Measurements from ENCODE around the gene APBB2. TPM values are rescaled to one million over a fixed set of nuclear protein-coding genes. Genes with fewer than 3 reads are reported as not detected.

APBB2 gene
- total and polyA plus RNA-seq, 10 of the 15 experiments (the other 5 are each of a cell fraction or from before 2014, with no cell fraction given): 2.7 to 24.6 (median 19.0) TPM

DNA sequence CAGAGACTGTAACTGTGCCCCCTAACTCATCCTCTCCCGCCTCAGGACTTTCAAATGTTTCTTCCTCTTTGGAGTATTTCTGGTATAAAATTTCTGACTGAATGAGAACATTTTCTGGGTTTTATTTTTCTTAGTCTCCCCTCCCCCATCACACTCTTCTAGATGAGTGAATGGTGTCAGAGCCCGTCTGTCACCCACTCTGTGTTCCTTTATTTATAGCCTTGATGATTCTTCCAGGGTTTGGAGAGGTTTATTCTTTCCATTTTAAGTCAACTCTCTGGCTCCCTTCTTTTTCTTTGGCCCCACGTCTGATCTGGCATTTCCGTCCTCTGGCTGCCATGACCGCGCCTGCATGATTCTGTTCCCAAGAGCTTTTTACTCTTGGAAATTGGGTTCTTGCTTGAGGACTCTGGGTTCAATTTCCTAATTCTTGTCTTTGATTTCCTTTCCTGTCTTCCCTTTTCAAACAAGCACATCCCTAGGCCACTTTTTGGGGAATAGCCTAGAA, 335.7 kb downstream of the APBB2 start:
- no peak overlapping the region for H3K9ac ChIP-seq (ENCODE audit: control insufficient read depth, insufficient read depth, low read length)
- ChIA-PET RAD21 (ENCODE audit: unreplicated experiment) (no interaction called here), POLR2A (no interaction called here), SMC1A (ENCODE audit: uncharacterized antibody, unreplicated experiment) (interaction anchor here (0.8 to 1.9 kb wide), 3 partner anchors 9 to 11 kb away, joined by 3 to 5 read pairs (median 4); no protein-coding TSS in a partner anchor), CTCF (interaction anchor here (0.7 to 1.8 kb wide), 2 partner anchors 11 to 19 kb away, joined by 3 to 5 read pairs; no protein-coding TSS in a partner anchor)
- in situ Hi-C loops (cut with MboI) (no loop called here), intact Hi-C loops (cut with micrococcal nuclease; ENCODE audit: unreplicated experiment) (no loop called here)
- H3K36me3 ChIP-seq (ENCODE audit: control insufficient read depth in 2 of 2, insufficient read depth in 2 of 2, low read length in 1 of 2): peaks cover 0 to 10% of the 10 kb centered on the region in 2 experiments; a peak in 2 of 4 replicates
- no peak for ATAC-seq
- H3K4me3 ChIP-seq: no peak overlapping the region
- WGBS (ENCODE audit: insufficient coverage, insufficient replicate concordance, low lambda C conversion rate, missing lambda C conversion rate): 78% methylated on average over 6 of the region's 6 CpGs
- no peak for DNase-seq (ENCODE audit: low read depth, low spot score)
- no TSS peak for BruUV-seq (replicated peaks)
- TF ChIP-seq RAD51 (IDR thresholded peaks at IDR 0.05) (no peak), NFYA (IDR thresholded peaks at IDR 0.05; ENCODE audit: borderline replicate concordance, low read depth, low read length) (no peak), MEF2B (IDR thresholded peaks at IDR 0.05; ENCODE audit: partially characterized antibody, poor library complexity, severe bottlenecking) (no peak), FOS (IDR thresholded peaks at IDR 0.05; ENCODE audit: borderline replicate concordance, extremely low read depth, insufficient read length) (no peak), RUNX3 (IDR thresholded peaks at IDR 0.05; ENCODE audit: low read length) (no peak), YBX1 (IDR thresholded peaks at IDR 0.05) (no peak), CHD1 (IDR thresholded peaks at IDR 0.05; ENCODE audit: low read depth, low read length) (no peak)
- TF ChIP-seq, protein P1, sequence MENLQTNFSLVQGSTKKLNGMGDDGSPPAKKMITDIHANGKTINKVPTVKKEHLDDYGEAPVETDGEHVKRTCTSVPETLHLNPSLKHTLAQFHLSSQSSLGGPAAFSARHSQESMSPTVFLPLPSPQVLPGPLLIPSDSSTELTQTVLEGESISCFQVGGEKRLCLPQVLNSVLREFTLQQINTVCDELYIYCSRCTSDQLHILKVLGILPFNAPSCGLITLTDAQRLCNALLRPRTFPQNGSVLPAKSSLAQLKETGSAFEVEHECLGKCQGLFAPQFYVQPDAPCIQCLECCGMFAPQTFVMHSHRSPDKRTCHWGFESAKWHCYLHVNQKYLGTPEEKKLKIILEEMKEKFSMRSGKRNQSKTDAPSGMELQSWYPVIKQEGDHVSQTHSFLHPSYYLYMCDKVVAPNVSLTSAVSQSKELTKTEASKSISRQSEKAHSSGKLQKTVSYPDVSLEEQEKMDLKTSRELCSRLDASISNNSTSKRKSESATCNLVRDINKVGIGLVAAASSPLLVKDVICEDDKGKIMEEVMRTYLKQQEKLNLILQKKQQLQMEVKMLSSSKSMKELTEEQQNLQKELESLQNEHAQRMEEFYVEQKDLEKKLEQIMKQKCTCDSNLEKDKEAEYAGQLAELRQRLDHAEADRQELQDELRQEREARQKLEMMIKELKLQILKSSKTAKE (IDR thresholded peaks at IDR 0.05; ENCODE audit: low read depth, poor library complexity, severe bottlenecking): no peak
- no peak overlapping the region for H3K4me2 ChIP-seq (ENCODE audit: control insufficient read depth, insufficient read depth)
- H4K20me1 ChIP-seq (ENCODE audit: control insufficient read depth, insufficient read depth): no peaks in the 10 kb centered on the region
- no peaks in the 10 kb centered on the region for H3K9me3 ChIP-seq (replicated peaks; ENCODE audit: control insufficient read depth, insufficient read depth, low read length)
- no peak overlapping the region for H2AFZ ChIP-seq (ENCODE audit: control insufficient read depth, low read depth, low read length)
- H3K27me3 ChIP-seq (replicated peaks in 1 of 2; ENCODE audit: control insufficient read depth in 2 of 2, insufficient read depth in 2 of 2, low read length in 1 of 2): no peaks in the 10 kb centered on the region
- no peak overlapping the region for H3K27ac ChIP-seq (ENCODE audit: control insufficient read depth, insufficient read depth)
- no peak for FAIRE-seq
- no peaks in the 10 kb centered on the region for H3K79me2 ChIP-seq (ENCODE audit: control insufficient read depth, insufficient read depth, low read length)
- no peaks in the 10 kb centered on the region for H3K4me1 ChIP-seq (ENCODE audit: control insufficient read depth, insufficient read depth, low read length)
